HCT116 (cell line): ENCODE data around the gene ATP6V1A. TPM values are rescaled to one million over a fixed set of nuclear protein-coding genes. Genes with fewer than 3 reads are reported as not detected.

Source experiments
- ATAC-seq: fragments of 200-7000 bp; cut with Tn5 transposase; 2 replicates; pipeline ENCODE4 v1.9.1; 2020; ENCODE audit warnings: mild to moderate bottlenecking, moderate library complexity
- BruUV-seq: library from RNA; stranded (reverse); fragments of 400-500 nt; replicated peaks from 2 replicates; lab custom pipeline; 2021; lab: Mats Ljungman, UMichigan
- CTCF ChIA-PET: fragments of 300-600 bp; sonication (Branson Sonifier 250); formaldehyde crosslinking; loops from one replicate; lab custom pipeline; 2021; ENCODE audit warnings: antibody characterized with exemption; lab: Charles Lee
- POLR2A ChIA-PET: fragments of 300-600, 350-600 bp; sonication (Branson Sonifier 250); formaldehyde crosslinking; loops from one replicate; lab custom pipeline; 2021; ENCODE audit warnings: antibody characterized with exemption; lab: Charles Lee
- RAD21 ChIA-PET, 2 experiments: fragments of 300-600 bp; sonication (Branson Sonifier 250); formaldehyde crosslinking; loops; one replicate each; lab custom pipeline; 2023; ENCODE audit warnings: low total read pairs in 2 of 2; ENCODE audit not compliant: uncharacterized antibody in 2 of 2, unreplicated experiment in 2 of 2, low non-redundant PET in 1 of 2; lab: Charles Lee
- DNase-seq: peaks from one replicate; pipeline ENCODE4 v3.0.0-alpha.2; 2010; ENCODE audit warnings: low read depth, low spot score
- H2AFZ ChIP-seq: fragments of 200-600 bp; shearing (Covaris generic), sonication (generic); 2 replicates; pipeline ENCODE4 v1.6.1; 2017; ENCODE audit warnings: low read depth, mixed run types, mixed read lengths, antibody characterized with exemption, low read length; ENCODE audit not compliant: poor library complexity, severe bottlenecking
- H3K27ac ChIP-seq: 2 replicates; pipeline ENCODE4 v1.5.1; 2012; ENCODE audit warnings: low read depth, low read length
- H3K27me3 ChIP-seq: fragments of 200-600 bp; sonication (generic); 2 replicates; pipeline ENCODE4 v1.6.1; 2016; ENCODE audit warnings: mixed run types, low read length, mixed read lengths; ENCODE audit not compliant: insufficient read depth
- H3K36me3 ChIP-seq, 2 experiments: fragments of 200-500 bp in 1 of 2; fragments of 200-600 bp in 1 of 2; sonication (Bioruptor generic) in 1 of 2; sonication (generic) in 1 of 2; 2 replicates each; pipeline versions ENCODE4 v1.5.1 to v1.6.1; 2014 to 2016; ENCODE audit warnings: low read length in 2 of 2, inconsistent platforms in 1 of 2, mixed read lengths in 1 of 2, mixed run types in 1 of 2; ENCODE audit not compliant: insufficient read depth in 2 of 2, control insufficient read depth in 1 of 2
- H3K4me1 ChIP-seq, 2 experiments: fragments of 200-600 bp in 1 of 2; sonication (generic) in 1 of 2; 2 replicates each; pipeline versions ENCODE4 v1.5.1 to v1.6.1; 2012 to 2017; ENCODE audit warnings: low read length in 2 of 2, inconsistent platforms in 1 of 2, mild to moderate bottlenecking in 1 of 2, mixed read lengths in 1 of 2, mixed run types in 1 of 2, moderate library complexity in 1 of 2; ENCODE audit not compliant: insufficient read depth in 2 of 2, control insufficient read depth in 1 of 2
- H3K4me2 ChIP-seq: fragments of 200-600 bp; sonication (generic); 2 replicates; pipeline ENCODE4 v1.6.1; 2017; ENCODE audit warnings: mixed run types, low read length, mixed read lengths
- H3K4me3 ChIP-seq, 2 experiments: fragments of 200-600 bp in 1 of 2; sonication (generic) in 1 of 2; replicated peaks in 1 of 2; 2 replicates each; pipeline ENCODE4 v1.5.1; 2011 to 2016; ENCODE audit warnings: low read length in 2 of 2, control low read depth in 1 of 2, low read depth in 1 of 2, mild to moderate bottlenecking in 1 of 2, mixed read lengths in 1 of 2, mixed run types in 1 of 2
- H3K79me2 ChIP-seq: fragments of 200-600 bp; sonication (generic); 2 replicates; pipeline ENCODE4 v1.6.1; 2017; ENCODE audit warnings: mild to moderate bottlenecking, mixed run types, low read length, moderate library complexity, mixed read lengths; ENCODE audit not compliant: insufficient read depth
- H3K9ac ChIP-seq: fragments of 200-600 bp; sonication (generic); 2 replicates; pipeline ENCODE4 v1.6.1; 2016; ENCODE audit warnings: low read length, mixed read lengths
- H3K9me2 ChIP-seq: fragments of 200-600 bp; sonication (generic), shearing (Covaris generic); 2 replicates; pipeline ENCODE4 v1.6.1; 2017; ENCODE audit warnings: mixed run types, mild to moderate bottlenecking, moderate library complexity; ENCODE audit not compliant: insufficient read depth
- H3K9me3 ChIP-seq, 2 experiments: fragments of 200-500 bp in 1 of 2; fragments of 200-600 bp in 1 of 2; sonication (Bioruptor generic) in 1 of 2; sonication (generic) in 1 of 2; 2 replicates each; pipeline ENCODE4 v1.6.1; 2014 to 2017; ENCODE audit warnings: low read length in 2 of 2, mixed read lengths in 2 of 2, inconsistent platforms in 1 of 2, low read depth in 1 of 2, mild to moderate bottlenecking in 1 of 2, mixed run types in 1 of 2, moderate library complexity in 1 of 2; ENCODE audit not compliant: control insufficient read depth in 1 of 2, insufficient read depth in 1 of 2
- H4K20me1 ChIP-seq: fragments of 200-600 bp; sonication (generic), shearing (Covaris generic); 2 replicates; pipeline ENCODE4 v1.6.1; 2017; ENCODE audit warnings: mixed run types, mild to moderate bottlenecking, moderate library complexity; ENCODE audit not compliant: insufficient read depth
- CEBPB ChIP-seq: IDR thresholded peaks from 2 replicates; pipeline ENCODE4 v1.6.1; 2012; ENCODE audit warnings: low read depth
- CTCF ChIP-seq, 3 experiments: fragments of 200-600 bp in 1 of 3; sonication (generic) in 1 of 3; IDR thresholded peaks in 2 of 3; conservative IDR thresholded peaks in 1 of 3; 2 replicates each; pipeline ENCODE4 v1.5.1; 2012 to 2017; ENCODE audit warnings: low read depth in 2 of 3, low read length in 2 of 3, antibody characterized with exemption in 1 of 3, borderline replicate concordance in 1 of 3, control low read depth in 1 of 3, mild to moderate bottlenecking in 1 of 3, mixed read lengths in 1 of 3, mixed run types in 1 of 3, moderate library complexity in 1 of 3; ENCODE audit not compliant: insufficient read depth in 1 of 3
- EGR1 ChIP-seq: IDR thresholded peaks from 2 replicates; pipeline ENCODE4 v1.6.1; 2012; ENCODE audit warnings: low read depth
- ELF1 ChIP-seq: IDR thresholded peaks from 2 replicates; pipeline ENCODE4 v1.6.1; 2012; ENCODE audit warnings: low read depth, borderline replicate concordance
- EZH2 ChIP-seq: fragments of 200-600 bp; sonication (generic); IDR thresholded peaks from 2 replicates; pipeline ENCODE4 v1.6.1; 2017; ENCODE audit warnings: antibody characterized with exemption, mixed run types
- JUND ChIP-seq: IDR thresholded peaks from 2 replicates; pipeline ENCODE4 v1.6.1; 2012
- POLR2A ChIP-seq: IDR thresholded peaks from 2 replicates; pipeline ENCODE4 v1.7.0; 2011; ENCODE audit warnings: borderline replicate concordance; ENCODE audit not compliant: insufficient read depth, insufficient read length; ENCODE audit errors: extremely low read depth
- POLR2AphosphoS5 ChIP-seq: IDR thresholded peaks from 2 replicates; pipeline ENCODE4 v1.6.1; 2011; ENCODE audit warnings: mild to moderate bottlenecking, low read depth, low read length, moderate library complexity
- RAD21 ChIP-seq: IDR thresholded peaks from 2 replicates; pipeline ENCODE4 v1.6.1; 2012; ENCODE audit warnings: low read depth, mild to moderate bottlenecking
- SIN3A ChIP-seq: IDR thresholded peaks from 2 replicates; pipeline ENCODE4 v1.6.1; 2012; ENCODE audit warnings: low read depth
- SP1 ChIP-seq: IDR thresholded peaks from 2 replicates; pipeline ENCODE4 v1.6.1; 2012; ENCODE audit warnings: low read depth
- SRF ChIP-seq: IDR thresholded peaks from 2 replicates; pipeline ENCODE4 v1.6.1; 2012; ENCODE audit warnings: low read depth
- TCF7L2 ChIP-seq: IDR thresholded peaks from 2 replicates; pipeline ENCODE4 v1.7.0; 2011; ENCODE audit warnings: borderline replicate concordance, inconsistent platforms; ENCODE audit not compliant: insufficient read depth, insufficient read length; ENCODE audit errors: extremely low read depth
- YY1 ChIP-seq: IDR thresholded peaks from 2 replicates; pipeline ENCODE4 v1.6.1; 2011; ENCODE audit warnings: low read length, low read depth, moderate library complexity, mild to moderate bottlenecking; ENCODE audit not compliant: insufficient replicate concordance; ENCODE audit errors: extremely low read depth
- ZFX ChIP-seq: fragments of 450-650 bp; IDR thresholded peaks from 2 replicates; pipeline ENCODE4 v1.6.1; 2017
- ZNF274 ChIP-seq: fragments of 200-500 bp; sonication (Bioruptor generic); IDR thresholded peaks from 2 replicates; pipeline ENCODE4 v1.6.1; 2014; ENCODE audit warnings: mild to moderate bottlenecking, low read depth, low read length, inconsistent platforms
- intact Hi-C: fragments of 100-400 bp; cut with micrococcal nuclease; formaldehyde crosslinking; loops from 2 replicates; pipeline ENCODE4 v1.10.0; 2022
- total RNA-seq: library from RNA; stranded (reverse); gene quantifications from one replicate; pipeline ENCODE4 v1.2.1, GENCODE V29; 2021; ENCODE audit not compliant: unreplicated experiment

Gene ATP6V1A
- total RNA-seq, 1 experiment from 2014 or later, result 54.7 TPM

GRCh38 chr3:113804661-113805060 is 57.8 kb downstream of the ATP6V1A start:
- H3K9me2 ChIP-seq, result no peaks in the 10 kb centered on the region
- TF ChIP-seq RAD21, result no peak
- TF ChIP-seq JUND, result no peak
- TF ChIP-seq SIN3A, result no peak
- TF ChIP-seq SRF, result no peak
- TF ChIP-seq SP1, result no peak
- no peak for TF ChIP-seq EGR1
- TF ChIP-seq ZFX, result no peak
- TF ChIP-seq ZNF274, result no peak
- no peak overlapping the region for H3K9ac ChIP-seq
- POLR2A ChIA-PET, result no interaction called here
- no peaks in the 10 kb centered on the region for H3K27me3 ChIP-seq
- ATAC-seq (no peak), DNase-seq (no peak)
- intact Hi-C loops, result no loop called here
- BruUV-seq, result no TSS peak
- H2AFZ ChIP-seq, result no peak overlapping the region
- RAD21 ChIA-PET, result no interaction called here
- no peak overlapping the region for H3K4me2 ChIP-seq
- no peaks in the 10 kb centered on the region for H3K9me3 ChIP-seq
- no peaks in the 10 kb centered on the region for H3K4me1 ChIP-seq
- peaks cover 0 to 8% of the 10 kb centered on the region in 2 experiments; a peak in 1 of 4 replicates for H3K36me3 ChIP-seq
- H3K79me2 ChIP-seq, result no peaks in the 10 kb centered on the region
- H3K27ac ChIP-seq, result no peak overlapping the region
- no peaks in the 10 kb centered on the region for H4K20me1 ChIP-seq
- CTCF ChIA-PET, result no interaction called here
- no peak overlapping the region for H3K4me3 ChIP-seq

- intact Hi-C loops, result no loop called here
- Histone ChIP-seq H3K4me1 (no peaks in the 10 kb centered on the region), H3K9me3 (no peaks in the 10 kb centered on the region), H3K9ac (no peak overlapping the region), H3K27ac (no peak overlapping the region), H2AFZ (no peak overlapping the region), H3K9me2 (no peaks in the 10 kb centered on the region), H3K4me3 (no peak overlapping the region), H4K20me1 (no peaks in the 10 kb centered on the region), H3K36me3 (peaks cover 0 to 7% of the 10 kb centered on the region in 2 experiments; a peak in 1 of 4 replicates), H3K79me2 (no peaks in the 10 kb centered on the region), H3K4me2 (no peak overlapping the region), H3K27me3 (no peaks in the 10 kb centered on the region)
- no peak for TF ChIP-seq ELF1
- no peak for TF ChIP-seq POLR2A
- no peak for TF ChIP-seq TCF7L2
- TF ChIP-seq CEBPB, result no peak
- TF ChIP-seq EZH2, result no peak
- TF ChIP-seq SRF, result no peak
- no peak for TF ChIP-seq RAD21
- no peak for TF ChIP-seq ZNF274
- TF ChIP-seq SIN3A, result no peak
- no peak for TF ChIP-seq POLR2AphosphoS5
- TF ChIP-seq EGR1, result no peak
- TF ChIP-seq ZFX, result no peak
- no peak for TF ChIP-seq YY1
- TF ChIP-seq CTCF (IDR thresholded peaks at IDR 0.05 in 2 of 3, conservative IDR thresholded peaks at IDR 0.05 in 1 of 3; ENCODE audit: borderline replicate concordance in 1 of 3, insufficient read depth in 1 of 3, low read depth in 2 of 3, low read length in 2 of 3), result no peak
- BruUV-seq, result no TSS peak
- ChIA-PET POLR2A (no interaction called here), RAD21 (no interaction called here), CTCF (no interaction called here)
- ATAC-seq (no peak), DNase-seq (no peak)
Observed at GRCh38 chr3:113805249-113805648, 58.4 kb downstream of the ATP6V1A start.
